OCI-LY1 (cell line): ENCODE results near the gene CACNG1.

Source experiments
- H2AFZ ChIP-seq: fragments of 200-600 bp; sonication (generic), shearing (Covaris generic); 2 replicates; pipeline ENCODE4 v1.6.0; 2014; ENCODE audit warnings: antibody characterized with exemption, mild to moderate bottlenecking, low read length
- H3F3A ChIP-seq: fragments of 200-600 bp; sonication (generic), shearing (Covaris generic); 2 replicates; pipeline ENCODE4 v1.6.0; 2014; ENCODE audit warnings: mild to moderate bottlenecking, antibody characterized with exemption, low read length, moderate library complexity; ENCODE audit not compliant: insufficient read depth
- H3K27ac ChIP-seq: fragments of 200-600 bp; sonication (generic); 2 replicates; pipeline ENCODE4 v1.5.1; 2014; ENCODE audit warnings: low read length, mixed run types, mild to moderate bottlenecking, low read depth; ENCODE audit not compliant: poor library complexity, severe bottlenecking
- H3K27me3 ChIP-seq: fragments of 200-600 bp; sonication (generic); 2 replicates; pipeline ENCODE4 v1.6.0; 2014; ENCODE audit warnings: antibody characterized with exemption, mild to moderate bottlenecking, low read length, moderate library complexity; ENCODE audit not compliant: insufficient read depth
- H3K36me3 ChIP-seq: fragments of 200-600 bp; sonication (generic); 2 replicates; pipeline ENCODE4 v1.6.1; 2014; ENCODE audit warnings: mild to moderate bottlenecking, antibody characterized with exemption, low read length, moderate library complexity, mixed read lengths; ENCODE audit not compliant: insufficient read depth
- H3K4me1 ChIP-seq: fragments of 200-600 bp; sonication (generic); 2 replicates; pipeline ENCODE4 v1.5.1; 2014; ENCODE audit warnings: mild to moderate bottlenecking, low read length, moderate library complexity; ENCODE audit not compliant: insufficient read depth, severe bottlenecking
- H3K4me2 ChIP-seq: fragments of 200-600 bp; sonication (generic), shearing (Covaris generic); 2 replicates; pipeline ENCODE4 v1.6.1; 2014; ENCODE audit warnings: low read length
- H3K4me3 ChIP-seq: fragments of 200-600 bp; sonication (generic); 2 replicates; pipeline ENCODE4 v1.5.1; 2014; ENCODE audit warnings: low read length, low read depth, mild to moderate bottlenecking, mixed read lengths; ENCODE audit not compliant: poor library complexity, severe bottlenecking
- H3K79me2 ChIP-seq: fragments of 200-600 bp; shearing (Covaris generic); 2 replicates; pipeline ENCODE4 v1.6.1; 2016; ENCODE audit warnings: mixed run types, low read length, mixed read lengths; ENCODE audit not compliant: insufficient read depth
- H3K9ac ChIP-seq: fragments of 200-600 bp; sonication (generic), shearing (Covaris generic); 2 replicates; pipeline ENCODE4 v1.6.1; 2014; ENCODE audit warnings: mild to moderate bottlenecking, low read length, mixed read lengths
- H3K9me2 ChIP-seq: fragments of 200-600 bp; sonication (generic), shearing (Covaris generic); 2 replicates; pipeline ENCODE4 v1.6.1; 2014; ENCODE audit warnings: low read depth, mild to moderate bottlenecking, low read length, mixed read lengths
- H3K9me3 ChIP-seq: fragments of 200-600 bp; shearing (Covaris generic); 2 replicates; pipeline ENCODE4 v1.6.1; 2014; ENCODE audit warnings: low read length, mixed read lengths
- H4K20me1 ChIP-seq: fragments of 200-600 bp; sonication (generic), shearing (Covaris generic); 2 replicates; pipeline ENCODE4 v1.6.0; 2016; ENCODE audit warnings: mild to moderate bottlenecking, low read length; ENCODE audit not compliant: insufficient read depth
- CTCF ChIP-seq: fragments of 200-600 bp; sonication (generic), shearing (Covaris generic); IDR thresholded peaks from 2 replicates; pipeline ENCODE4 v1.5.1; 2017; ENCODE audit warnings: mild to moderate bottlenecking, antibody characterized with exemption, low read length, moderate library complexity, mixed read lengths
- EZH2 ChIP-seq: fragments of 200-600 bp; sonication (generic), shearing (Covaris generic); IDR thresholded peaks from 2 replicates; pipeline ENCODE4 v1.8.0; 2017; ENCODE audit warnings: borderline replicate concordance, mixed run types, mild to moderate bottlenecking, antibody characterized with exemption, low read length, moderate library complexity, mixed read lengths

Gene CACNG1

GRCh38 chr17:67007266-67007665, 37.1 kb upstream of the CACNG1 start:
- Histone ChIP-seq H3K9me3 (0 out of 2 replicates have a peak, but pooled peaks cover 3% of the 10 kb centered on the region), H2AFZ (no peak overlapping the region), H3K9me2 (no peaks in the 10 kb centered on the region), H3F3A (no peaks in the 10 kb centered on the region), H3K4me2 (no peak overlapping the region), H3K79me2 (no peaks in the 10 kb centered on the region), H3K27me3 (peaks cover 4% of the 10 kb centered on the region; the same call in 1 of the 2 replicates), H3K27ac (no peak overlapping the region), H3K4me3 (no peak overlapping the region), H3K4me1 (no peaks in the 10 kb centered on the region), H3K9ac (no peak overlapping the region), H4K20me1 (no peaks in the 10 kb centered on the region), H3K36me3 (no peaks in the 10 kb centered on the region; the same call in 1 of the 2 replicates)
- TF ChIP-seq EZH2 (no peak), CTCF (no peak)

DNA sequence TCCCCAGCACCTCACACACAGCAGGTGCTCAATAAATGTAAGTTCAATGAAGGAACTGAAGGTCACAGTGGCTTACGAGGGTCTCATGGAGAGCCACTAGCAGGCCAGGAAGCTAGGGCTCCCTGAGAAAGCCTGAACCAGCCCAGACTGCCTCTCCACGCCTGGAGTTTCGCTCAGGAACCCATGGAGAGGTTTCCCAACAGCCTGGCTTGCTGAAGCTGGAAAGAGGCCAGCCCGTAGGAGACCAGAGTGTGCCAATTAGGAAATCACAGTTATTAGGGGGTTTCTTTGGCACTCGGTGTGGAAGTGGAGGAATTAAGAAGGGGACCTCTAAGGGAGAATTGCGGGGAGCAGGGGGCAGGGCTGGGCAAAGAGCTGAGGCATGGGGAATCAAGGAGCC, 36.3 kb upstream of the CACNG1 start:
- H3K27me3 ChIP-seq: peaks cover 7% of the 10 kb centered on the region; the same call in 1 of the 2 replicates
- H3K36me3 ChIP-seq: no peaks in the 10 kb centered on the region
- no peaks in the 10 kb centered on the region for H4K20me1 ChIP-seq
- no peaks in the 10 kb centered on the region for H3K9me2 ChIP-seq
- TF ChIP-seq CTCF (no peak), EZH2 (no peak)
- no peak overlapping the region for H3K27ac ChIP-seq
- no peak overlapping the region for H3K9ac ChIP-seq
- H3K4me2 ChIP-seq: no peak overlapping the region
- H3K4me1 ChIP-seq: no peaks in the 10 kb centered on the region
- no peak overlapping the region for H2AFZ ChIP-seq
- H3K79me2 ChIP-seq: no peaks in the 10 kb centered on the region
- no peak overlapping the region for H3K4me3 ChIP-seq
- H3F3A ChIP-seq: no peaks in the 10 kb centered on the region
- H3K9me3 ChIP-seq: no peaks in the 10 kb centered on the region

- Histone ChIP-seq H4K20me1 (no peaks in the 10 kb centered on the region), H3F3A (no peaks in the 10 kb centered on the region)
Observed at GRCh38 chr17:67011527-67012175, 32.7 kb upstream of the CACNG1 start.

More at GRCh38 chr17:67011527-67012175, 32.7 kb upstream of the CACNG1 start:
- Histone ChIP-seq H3K27ac (no peak overlapping the region), H3K4me1 (no peaks in the 10 kb centered on the region), H2AFZ (no peak overlapping the region), H3K9me2 (no peaks in the 10 kb centered on the region), H3K36me3 (no peaks in the 10 kb centered on the region), H3K4me3 (no peak overlapping the region), H3K4me2 (no peak overlapping the region), H3K27me3 (peaks cover 7% of the 10 kb centered on the region; the same call in 1 of the 2 replicates), H3K9me3 (no peaks in the 10 kb centered on the region), H3K79me2 (no peaks in the 10 kb centered on the region), H3K9ac (no peak overlapping the region)
- TF ChIP-seq EZH2 (no peak), CTCF (no peak)
